ENCODE results near the gene FYCO1. TPM values are rescaled to one million over a fixed set of nuclear protein-coding genes. Genes with fewer than 3 reads are reported as not detected.

FYCO1 gene
- total and polyA plus RNA-seq, 9 of the 15 experiments (the other 6 are each of a cell fraction or from before 2014, with no cell fraction given): 2.1 to 13.8 (median 7.4) TPM

- TF ChIP-seq, protein P1, sequence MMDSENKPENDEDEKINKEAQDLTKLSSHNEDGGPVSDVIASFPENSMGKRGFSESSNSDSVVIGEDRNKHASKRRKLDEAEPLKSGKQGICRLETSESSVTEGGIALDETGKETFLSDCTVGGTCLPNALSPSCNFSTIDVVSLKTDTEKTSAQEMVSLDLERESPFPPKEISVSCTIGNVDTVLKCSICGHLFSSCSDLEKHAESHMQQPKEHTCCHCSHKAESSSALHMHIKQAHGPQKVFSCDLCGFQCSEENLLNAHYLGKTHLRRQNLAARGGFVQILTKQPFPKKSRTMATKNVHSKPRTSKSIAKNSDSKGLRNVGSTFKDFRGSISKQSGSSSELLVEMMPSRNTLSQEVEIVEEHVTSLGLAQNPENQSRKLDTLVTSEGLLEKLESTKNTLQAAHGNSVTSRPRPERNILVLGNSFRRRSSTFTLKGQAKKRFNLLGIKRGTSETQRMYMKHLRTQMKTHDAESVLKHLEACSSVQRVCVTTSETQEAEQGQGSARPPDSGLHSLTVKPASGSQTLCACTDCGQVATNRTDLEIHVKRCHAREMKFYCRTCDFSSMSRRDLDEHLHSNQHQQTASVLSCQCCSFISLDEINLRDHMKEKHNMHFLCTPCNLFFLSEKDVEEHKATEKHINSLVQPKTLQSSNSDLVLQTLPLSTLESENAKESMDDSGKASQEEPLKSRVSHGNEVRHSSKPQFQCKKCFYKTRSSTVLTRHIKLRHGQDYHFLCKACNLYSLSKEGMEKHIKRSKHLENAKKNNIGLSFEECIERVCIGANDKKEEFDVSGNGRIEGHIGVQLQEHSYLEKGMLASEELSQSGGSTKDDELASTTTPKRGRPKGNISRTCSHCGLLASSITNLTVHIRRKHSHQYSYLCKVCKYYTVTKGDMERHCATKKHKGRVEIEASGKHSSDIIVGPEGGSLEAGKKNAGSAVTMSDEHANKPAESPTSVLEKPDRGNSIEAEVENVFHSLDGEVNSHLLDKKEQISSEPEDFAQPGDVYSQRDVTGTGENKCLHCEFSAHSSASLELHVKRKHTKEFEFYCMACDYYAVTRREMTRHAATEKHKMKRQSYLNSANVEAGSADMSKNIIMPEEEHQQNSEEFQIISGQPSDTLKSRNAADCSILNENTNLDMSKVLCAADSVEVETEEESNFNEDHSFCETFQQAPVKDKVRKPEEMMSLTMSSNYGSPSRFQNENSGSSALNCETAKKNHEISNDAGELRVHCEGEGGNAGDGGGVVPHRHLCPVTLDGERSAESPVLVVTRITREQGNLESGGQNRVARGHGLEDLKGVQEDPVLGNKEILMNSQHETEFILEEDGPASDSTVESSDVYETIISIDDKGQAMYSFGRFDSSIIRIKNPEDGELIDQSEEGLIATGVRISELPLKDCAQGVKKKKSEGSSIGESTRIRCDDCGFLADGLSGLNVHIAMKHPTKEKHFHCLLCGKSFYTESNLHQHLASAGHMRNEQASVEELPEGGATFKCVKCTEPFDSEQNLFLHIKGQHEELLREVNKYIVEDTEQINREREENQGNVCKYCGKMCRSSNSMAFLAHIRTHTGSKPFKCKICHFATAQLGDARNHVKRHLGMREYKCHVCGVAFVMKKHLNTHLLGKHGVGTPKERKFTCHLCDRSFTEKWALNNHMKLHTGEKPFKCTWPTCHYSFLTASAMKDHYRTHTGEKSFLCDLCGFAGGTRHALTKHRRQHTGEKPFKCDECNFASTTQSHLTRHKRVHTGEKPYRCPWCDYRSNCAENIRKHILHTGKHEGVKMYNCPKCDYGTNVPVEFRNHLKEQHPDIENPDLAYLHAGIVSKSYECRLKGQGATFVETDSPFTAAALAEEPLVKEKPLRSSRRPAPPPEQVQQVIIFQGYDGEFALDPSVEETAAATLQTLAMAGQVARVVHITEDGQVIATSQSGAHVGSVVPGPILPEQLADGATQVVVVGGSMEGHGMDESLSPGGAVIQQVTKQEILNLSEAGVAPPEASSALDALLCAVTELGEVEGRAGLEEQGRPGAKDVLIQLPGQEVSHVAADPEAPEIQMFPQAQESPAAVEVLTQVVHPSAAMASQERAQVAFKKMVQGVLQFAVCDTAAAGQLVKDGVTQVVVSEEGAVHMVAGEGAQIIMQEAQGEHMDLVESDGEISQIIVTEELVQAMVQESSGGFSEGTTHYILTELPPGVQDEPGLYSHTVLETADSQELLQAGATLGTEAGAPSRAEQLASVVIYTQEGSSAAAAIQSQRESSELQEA (IDR thresholded peaks at IDR 0.05; ENCODE audit: low read depth): no peak
- TF ChIP-seq JUND (IDR thresholded peaks at IDR 0.05; ENCODE audit: borderline replicate concordance, low read depth, low read length) (0 out of 2 replicates have a peak, but pooled peaks have one; percentile 27), JUND (tag; IDR thresholded peaks at IDR 0.05; ENCODE audit: borderline replicate concordance, low read depth, low read length) (no peak), PHTF2 (CRISPR knock-in tag; IDR thresholded peaks at IDR 0.05) (no peak), MIER1 (IDR thresholded peaks at IDR 0.05; ENCODE audit: low read depth) (no peak), RB1 (IDR thresholded peaks at IDR 0.05; ENCODE audit: low read depth) (peak; percentile 56; the same call in 1 of the 2 replicates), ZNF431 (CRISPR knock-in tag; IDR thresholded peaks at IDR 0.05) (no peak), ESRRB (CRISPR knock-in tag; IDR thresholded peaks at IDR 0.05; ENCODE audit: borderline replicate concordance) (no peak), ZNF785 (CRISPR knock-in tag; IDR thresholded peaks at IDR 0.05) (no peak), SMC3 (conservative IDR thresholded peaks at IDR 0.05; ENCODE audit: insufficient read depth, low read depth, low read length) (peak; percentile 79), SETDB1 (IDR thresholded peaks at IDR 0.05; ENCODE audit: low read length) (no peak), BCL6 (CRISPR knock-in tag; IDR thresholded peaks at IDR 0.05) (no peak), SIN3A (IDR thresholded peaks at IDR 0.05; ENCODE audit: borderline replicate concordance in 2 of 2, control insufficient read depth in 1 of 2, low read depth in 2 of 2, low read length in 2 of 2) (no peak), GABPB1 (CRISPR knock-in tag; IDR thresholded peaks at IDR 0.05) (0 out of 2 replicates have a peak, but pooled peaks have one; percentile 22), UBTF (IDR thresholded peaks at IDR 0.05; ENCODE audit: borderline replicate concordance in 1 of 2, low read depth in 2 of 2, low read length in 2 of 2) (no peak)
- TF ChIP-seq, protein P2, sequence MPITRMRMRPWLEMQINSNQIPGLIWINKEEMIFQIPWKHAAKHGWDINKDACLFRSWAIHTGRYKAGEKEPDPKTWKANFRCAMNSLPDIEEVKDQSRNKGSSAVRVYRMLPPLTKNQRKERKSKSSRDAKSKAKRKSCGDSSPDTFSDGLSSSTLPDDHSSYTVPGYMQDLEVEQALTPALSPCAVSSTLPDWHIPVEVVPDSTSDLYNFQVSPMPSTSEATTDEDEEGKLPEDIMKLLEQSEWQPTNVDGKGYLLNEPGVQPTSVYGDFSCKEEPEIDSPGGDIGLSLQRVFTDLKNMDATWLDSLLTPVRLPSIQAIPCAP (CRISPR knock-in tag; IDR thresholded peaks at IDR 0.05; ENCODE audit: borderline replicate concordance): no peak
Observed at GRCh38 chr3:45906681-45907407, 88.8 kb downstream of the FYCO1 start (continued).

All from K562 (cell line).